Effector memory CD8-positive, alpha-beta T cell (primary cell): ENCODE measurements around the gene ZBTB39.
A peak's percentile ranks its signal among the peaks of the same experiment; 100 is the strongest.

Experiments used
- ATAC-seq: fragments of 150-1000 bp; cut with Tn5 transposase; replicated peaks from 2 replicates; pipeline ENCODE4 v1.10.0; 2021; ENCODE audit warnings: mild to moderate bottlenecking, moderate library complexity
- DNase-seq, 3 experiments: peaks; one replicate each; pipeline ENCODE4 v3.0.0; 2021
- H3K27ac Mint-ChIP-seq, 2 donors: one replicate each; pipeline ENCODE4 v1.8.0; 2022; ENCODE audit warnings: mild to moderate bottlenecking in 2 of 2, mixed read lengths in 2 of 2, moderate library complexity in 2 of 2
- H3K27me3 Mint-ChIP-seq, 2 donors: one replicate each; pipeline ENCODE4 v1.8.0; 2022; ENCODE audit warnings: mixed read lengths in 2 of 2
- H3K36me3 Mint-ChIP-seq: one replicate; pipeline ENCODE4 v1.8.0; 2022; ENCODE audit warnings: mild to moderate bottlenecking, moderate library complexity, mixed read lengths; ENCODE audit not compliant: insufficient read depth
- H3K4me1 Mint-ChIP-seq, 2 donors: one replicate each; pipeline ENCODE4 v1.8.0; 2022; ENCODE audit warnings: low read depth in 2 of 2, mixed read lengths in 2 of 2
- H3K4me3 Mint-ChIP-seq, 2 donors: one replicate each; pipeline ENCODE4 v1.8.0; 2022; ENCODE audit warnings: mild to moderate bottlenecking in 2 of 2, mixed read lengths in 2 of 2, moderate library complexity in 2 of 2
- H3K9me3 Mint-ChIP-seq, 2 donors: one replicate each; pipeline ENCODE4 v1.8.0; 2022; ENCODE audit warnings: mixed read lengths in 2 of 2

Gene ZBTB39

DNA sequence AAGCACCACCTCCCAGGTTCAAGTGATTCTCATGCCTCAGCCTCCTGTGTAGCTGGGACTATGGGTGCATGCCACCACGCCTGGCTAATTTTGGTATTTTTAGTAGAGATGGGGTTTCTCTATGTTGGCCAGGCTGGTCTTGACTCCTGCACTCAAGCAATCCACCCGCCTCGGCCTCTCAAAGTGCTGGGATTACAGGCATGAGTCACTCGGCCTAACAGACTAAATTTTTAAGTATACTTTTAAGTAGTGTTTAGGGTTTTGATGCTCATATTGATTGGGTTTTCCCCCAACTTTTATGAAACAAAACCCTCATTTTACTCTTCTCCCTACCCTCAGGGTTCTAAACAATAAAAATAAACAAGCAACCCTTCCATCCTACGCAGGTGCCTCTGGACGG lies 38.1 kb upstream of the ZBTB39 start:
- H3K9me3 Mint-ChIP-seq = no peaks in the 10 kb centered on the region
- H3K4me3 Mint-ChIP-seq = no peak overlapping the region
- ATAC-seq = no peak
- peaks cover 0 to 39% of the 10 kb centered on the region in 2 donors for H3K27me3 Mint-ChIP-seq
- no peak overlapping the region for H3K27ac Mint-ChIP-seq
- peaks cover 24 to 27% of the 10 kb centered on the region in 2 donors for H3K4me1 Mint-ChIP-seq
- H3K36me3 Mint-ChIP-seq = peaks cover 5% of the 10 kb centered on the region
- DNase-seq = no peak

DNA sequence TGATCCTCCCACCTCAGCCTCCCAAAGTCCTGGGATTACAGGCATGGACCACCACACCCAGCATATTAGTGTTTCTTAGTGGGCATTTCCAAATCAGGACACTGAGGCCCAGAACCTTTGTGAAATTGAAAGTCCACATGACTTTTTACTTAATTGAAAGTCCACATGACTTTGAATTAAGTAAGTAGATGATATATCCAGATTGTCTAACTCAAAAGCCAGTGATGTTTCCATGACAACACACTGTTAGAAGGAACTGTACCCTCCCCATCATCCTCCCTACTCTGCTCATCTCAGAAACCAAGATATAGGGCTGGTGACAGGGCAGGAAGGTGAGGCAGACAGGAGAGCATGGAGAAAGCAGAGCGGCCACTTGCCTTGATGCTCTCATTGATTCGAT lies 36.3 kb upstream of the ZBTB39 start:
- Mint-ChIP-seq H3K27ac (no peak overlapping the region), H3K4me1 (peaks cover 18 to 20% of the 10 kb centered on the region in 2 donors), H3K27me3 (peaks cover 0 to 57% of the 10 kb centered on the region in 2 donors), H3K4me3 (no peak overlapping the region), H3K36me3 (peaks cover 5% of the 10 kb centered on the region), H3K9me3 (no peaks in the 10 kb centered on the region)
- DNase-seq = no peak
- no peak for ATAC-seq

DNA sequence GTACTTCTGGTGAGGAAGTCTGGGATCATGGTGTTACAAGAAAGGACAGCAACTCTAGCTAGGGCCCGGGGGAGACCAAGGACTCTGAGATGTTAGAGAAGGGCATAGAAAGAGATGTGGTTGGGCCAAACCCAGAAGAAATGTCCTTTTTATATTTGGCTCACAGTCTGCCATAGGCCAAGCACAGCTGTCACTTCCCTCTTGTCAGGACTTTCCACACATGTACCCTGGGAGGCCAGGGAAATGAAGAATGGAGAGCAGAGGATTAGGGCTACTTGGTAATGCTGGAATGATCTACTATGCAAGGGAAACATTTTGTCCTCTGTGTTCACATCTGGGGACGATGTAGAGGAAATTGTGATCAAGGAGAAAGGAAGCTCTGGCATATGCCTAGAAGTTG lies 34.4 kb upstream of the ZBTB39 start:
- peaks cover 0 to under 1% of the 10 kb centered on the region in 2 donors for H3K4me1 Mint-ChIP-seq
- H3K27ac Mint-ChIP-seq = no peak overlapping the region
- H3K27me3 Mint-ChIP-seq = peaks cover 0 to 57% of the 10 kb centered on the region in 2 donors
- H3K4me3 Mint-ChIP-seq = no peak overlapping the region
- ATAC-seq = no peak
- no peaks in the 10 kb centered on the region for H3K9me3 Mint-ChIP-seq
- H3K36me3 Mint-ChIP-seq = peaks cover 5% of the 10 kb centered on the region
- no peak for DNase-seq

DNA sequence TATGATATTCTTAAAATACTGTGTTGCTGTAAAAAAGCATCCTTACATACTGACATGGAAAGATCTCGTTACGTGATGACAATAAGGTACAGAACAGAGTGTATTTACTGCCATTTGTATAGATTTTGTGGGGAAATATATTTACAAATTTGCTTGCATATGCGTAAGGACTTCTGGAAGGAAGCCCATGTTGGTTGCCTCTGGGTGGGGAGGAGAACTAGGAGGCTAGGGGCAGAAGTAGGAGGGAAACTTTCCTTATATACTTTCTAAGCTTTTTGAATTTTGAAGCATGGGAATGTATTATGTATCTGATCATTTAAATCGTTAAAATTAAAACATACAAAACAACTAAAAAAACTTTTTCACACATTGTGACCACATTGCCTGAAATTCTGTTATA lies 33.9 kb upstream of the ZBTB39 start:
- ATAC-seq (no peak), DNase-seq (no peak)
- H3K36me3 Mint-ChIP-seq = peaks cover 5% of the 10 kb centered on the region
- H3K27ac Mint-ChIP-seq = no peak overlapping the region
- peaks cover 0 to 57% of the 10 kb centered on the region in 2 donors for H3K27me3 Mint-ChIP-seq
- no peak overlapping the region for H3K4me3 Mint-ChIP-seq
- no peaks in the 10 kb centered on the region for H3K4me1 Mint-ChIP-seq
- no peaks in the 10 kb centered on the region for H3K9me3 Mint-ChIP-seq

DNA sequence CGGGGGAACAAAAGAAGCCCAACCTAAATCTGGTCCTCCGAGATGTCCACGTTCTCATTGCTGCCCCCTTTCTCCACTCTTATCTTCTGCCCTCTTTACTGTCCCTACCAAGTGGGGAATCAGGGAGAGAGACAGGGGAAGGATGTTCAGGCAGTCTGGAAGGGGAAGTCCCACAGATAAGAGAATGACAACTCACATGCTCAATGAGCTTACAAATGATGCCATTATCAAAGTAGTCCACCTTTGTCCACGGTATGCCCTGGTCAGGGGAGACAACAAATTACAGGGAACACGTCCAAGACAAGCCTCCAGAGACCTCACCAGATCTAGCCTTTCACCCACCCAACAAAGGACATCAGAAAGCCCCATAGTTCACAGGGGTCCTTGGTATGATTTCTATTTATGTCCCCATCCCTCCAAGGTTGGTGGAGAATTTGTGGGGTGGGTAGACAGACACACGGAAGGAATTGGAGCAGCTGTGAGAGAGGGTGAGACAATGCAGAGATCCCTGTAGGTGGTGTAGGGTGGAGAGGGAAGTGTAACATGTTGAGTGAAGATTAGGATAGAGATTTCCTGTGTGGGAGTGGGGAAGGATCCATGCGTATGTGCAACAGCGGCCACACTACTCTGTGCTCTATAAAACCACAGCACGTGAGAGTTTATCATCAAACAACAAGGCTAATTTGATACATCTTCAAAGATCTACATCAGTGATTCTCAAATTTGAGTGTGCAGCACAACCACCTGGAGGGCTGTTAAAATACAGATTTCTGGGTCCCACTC lies 32.9 kb upstream of the ZBTB39 start:
- H3K27ac Mint-ChIP-seq = no peak overlapping the region
- H3K27me3 Mint-ChIP-seq = peaks cover 0 to 57% of the 10 kb centered on the region in 2 donors
- ATAC-seq (no peak), DNase-seq (no peak)
- no peaks in the 10 kb centered on the region for H3K9me3 Mint-ChIP-seq
- H3K36me3 Mint-ChIP-seq = peaks cover 5% of the 10 kb centered on the region
- H3K4me1 Mint-ChIP-seq = no peaks in the 10 kb centered on the region
- no peak overlapping the region for H3K4me3 Mint-ChIP-seq

DNA sequence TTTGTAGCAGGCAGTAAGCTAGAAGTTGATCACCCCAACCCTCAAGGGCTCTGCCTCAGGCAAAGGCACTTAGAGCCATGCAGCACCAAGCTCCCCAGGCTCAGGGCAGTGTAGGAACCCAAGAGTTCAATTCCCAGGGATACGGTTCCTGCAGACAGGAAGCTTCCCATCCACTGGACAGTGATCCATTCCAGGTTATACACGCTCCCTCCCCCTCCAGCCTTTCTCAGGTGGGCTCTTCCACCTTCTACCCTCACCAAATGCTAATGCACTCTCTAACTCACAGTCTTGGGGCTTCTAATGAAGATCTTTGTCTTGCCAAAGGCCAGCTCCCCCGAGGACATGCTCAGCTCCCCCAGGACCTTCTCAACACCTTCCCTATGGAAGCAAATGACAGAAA lies 30.9 kb upstream of the ZBTB39 start:
- no peak overlapping the region for H3K27ac Mint-ChIP-seq
- no peak for DNase-seq
- no peaks in the 10 kb centered on the region for H3K4me1 Mint-ChIP-seq
- peaks cover 5% of the 10 kb centered on the region for H3K36me3 Mint-ChIP-seq
- no peak overlapping the region for H3K4me3 Mint-ChIP-seq
- peaks cover 0 to 40% of the 10 kb centered on the region in 2 donors for H3K27me3 Mint-ChIP-seq
- no peak for ATAC-seq
- no peaks in the 10 kb centered on the region for H3K9me3 Mint-ChIP-seq

DNA sequence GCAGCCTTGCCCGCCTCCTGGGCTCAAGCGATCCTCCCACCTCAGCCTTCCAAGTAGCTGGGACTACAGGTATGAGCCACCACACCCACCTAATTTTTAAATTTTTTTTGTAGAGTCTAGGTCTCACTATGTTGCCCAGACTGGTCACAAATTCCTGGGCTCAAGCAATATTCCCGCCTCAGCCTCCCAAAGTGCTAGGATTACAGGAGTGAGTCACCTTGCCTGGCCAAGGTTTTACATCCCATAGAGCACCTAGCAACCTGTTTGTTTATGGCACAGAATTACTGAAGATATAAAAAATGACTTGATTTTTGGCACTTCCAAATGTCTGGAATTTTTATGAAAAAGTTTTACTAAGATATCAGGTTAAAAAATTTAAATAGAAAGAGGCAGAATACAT lies 27.1 kb upstream of the ZBTB39 start:
- H3K27ac Mint-ChIP-seq = no peak overlapping the region
- ATAC-seq = no peak
- no peak for DNase-seq
- H3K4me1 Mint-ChIP-seq = peaks cover 10 to 13% of the 10 kb centered on the region in 2 donors
- H3K9me3 Mint-ChIP-seq = no peaks in the 10 kb centered on the region
- H3K36me3 Mint-ChIP-seq = no peaks in the 10 kb centered on the region
- no peak overlapping the region for H3K4me3 Mint-ChIP-seq
- peaks cover 0 to 8% of the 10 kb centered on the region in 2 donors for H3K27me3 Mint-ChIP-seq

DNA sequence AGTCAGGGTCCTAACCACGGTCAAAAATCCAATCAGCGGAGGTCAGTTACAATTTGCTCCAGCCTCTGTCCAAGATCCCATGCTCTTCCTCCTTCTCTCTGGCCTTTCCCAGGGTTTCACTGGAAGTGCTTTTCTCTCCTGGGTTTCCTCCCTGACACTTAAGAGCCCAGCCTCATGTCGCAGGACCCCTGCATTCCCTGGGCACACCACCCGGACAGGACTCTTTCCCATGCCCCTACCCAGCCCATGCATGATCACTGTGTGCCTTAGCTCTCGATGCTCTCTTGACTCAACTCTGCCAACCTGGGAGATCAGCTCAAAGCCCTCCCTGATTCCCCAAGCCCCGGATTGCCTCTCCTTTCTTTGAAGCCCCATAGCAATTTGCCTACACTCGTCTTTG lies 25.4 kb upstream of the ZBTB39 start:
- no peak overlapping the region for H3K4me3 Mint-ChIP-seq
- no peaks in the 10 kb centered on the region for H3K36me3 Mint-ChIP-seq
- H3K9me3 Mint-ChIP-seq = no peaks in the 10 kb centered on the region
- H3K27me3 Mint-ChIP-seq = no peaks in the 10 kb centered on the region
- H3K4me1 Mint-ChIP-seq = peaks cover 18 to 21% of the 10 kb centered on the region in 2 donors
- no peak for DNase-seq
- H3K27ac Mint-ChIP-seq = peak overlapping the region in 1 of 2 donors; percentile 49
- ATAC-seq = no peak

DNA sequence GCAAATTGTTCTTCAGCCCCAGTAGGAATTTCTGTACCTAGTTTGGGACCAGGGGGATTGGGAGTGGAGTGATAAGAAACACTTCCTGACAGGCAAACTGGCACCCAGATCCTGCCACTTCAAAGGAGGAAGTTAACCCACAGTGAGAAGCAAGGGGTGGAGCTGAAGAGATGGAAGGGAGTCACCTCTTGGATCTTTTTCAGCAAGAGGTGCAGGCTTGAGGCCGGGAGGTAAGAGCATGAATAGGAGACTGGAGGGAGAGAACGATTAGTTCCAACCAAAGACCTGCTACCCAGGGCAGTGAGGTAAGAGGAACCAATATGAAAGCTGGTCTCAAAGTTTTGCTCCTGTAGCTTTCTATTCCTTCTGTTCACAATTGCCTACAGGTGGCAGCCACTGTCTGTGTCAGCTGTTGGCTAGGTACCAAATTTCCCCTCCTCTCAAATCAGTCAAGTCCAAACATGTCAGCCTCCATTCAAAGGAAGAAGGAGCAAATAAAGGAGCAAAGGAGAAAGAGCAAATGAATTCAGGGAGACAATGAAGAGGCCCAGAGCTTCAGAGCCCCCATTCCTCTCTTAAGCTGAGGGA lies 24.9 kb upstream of the ZBTB39 start:
- peak overlapping the region in 1 of 2 donors; percentile 17 for H3K4me3 Mint-ChIP-seq
- peak overlapping the region; percentile 61 to 76 for H3K27ac Mint-ChIP-seq
- ATAC-seq (peak; percentile 42), DNase-seq (no peak)
- peaks cover 18 to 23% of the 10 kb centered on the region in 2 donors for H3K4me1 Mint-ChIP-seq
- H3K9me3 Mint-ChIP-seq = no peaks in the 10 kb centered on the region
- no peaks in the 10 kb centered on the region for H3K27me3 Mint-ChIP-seq
- H3K36me3 Mint-ChIP-seq = no peaks in the 10 kb centered on the region

DNA sequence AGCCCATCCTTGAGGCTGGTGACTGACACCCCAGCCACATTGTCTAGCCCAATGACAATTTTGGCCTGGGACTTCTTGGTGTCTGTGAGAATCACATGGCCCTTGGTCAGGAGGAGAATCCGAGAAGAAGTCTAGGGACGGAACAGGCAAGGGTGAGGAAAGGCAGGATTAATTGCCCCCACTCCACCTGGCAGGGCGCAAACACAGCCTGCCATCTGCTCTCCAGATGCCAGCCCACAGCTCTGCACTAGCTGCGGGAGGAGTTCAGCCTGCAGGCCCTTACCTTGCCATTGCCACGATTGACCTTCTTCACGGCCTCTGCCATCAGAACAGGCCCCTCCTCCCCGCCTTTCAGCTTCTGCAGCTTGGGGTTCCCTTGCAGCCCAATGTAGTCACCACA lies 23.1 kb upstream of the ZBTB39 start:
- DNase-seq (no peak), ATAC-seq (no peak)
- Mint-ChIP-seq H3K9me3 (no peaks in the 10 kb centered on the region), H3K27me3 (no peaks in the 10 kb centered on the region), H3K36me3 (no peaks in the 10 kb centered on the region), H3K4me3 (no peak overlapping the region), H3K4me1 (peaks cover 18 to 27% of the 10 kb centered on the region in 2 donors), H3K27ac (no peak overlapping the region)

DNA sequence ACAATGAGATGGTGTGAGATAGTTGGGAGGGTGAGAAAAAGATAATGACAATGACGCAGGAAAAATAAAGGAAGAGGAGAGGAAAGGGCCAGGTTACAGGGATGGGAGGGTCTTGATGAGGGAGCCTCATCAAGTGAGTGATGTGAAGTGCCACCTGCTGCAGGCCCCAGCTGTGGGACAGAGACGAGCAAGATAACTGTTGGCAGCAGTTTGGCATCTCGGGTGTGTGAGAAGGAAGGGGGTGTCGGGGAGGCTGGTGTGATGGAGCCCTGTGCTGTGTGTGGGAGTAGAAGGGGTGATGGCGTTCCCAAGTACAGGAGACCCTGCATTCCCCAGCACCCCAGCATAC lies 21.4 kb upstream of the ZBTB39 start:
- peaks cover 3% of the 10 kb centered on the region for H3K36me3 Mint-ChIP-seq
- H3K4me3 Mint-ChIP-seq = no peak overlapping the region

DNA sequence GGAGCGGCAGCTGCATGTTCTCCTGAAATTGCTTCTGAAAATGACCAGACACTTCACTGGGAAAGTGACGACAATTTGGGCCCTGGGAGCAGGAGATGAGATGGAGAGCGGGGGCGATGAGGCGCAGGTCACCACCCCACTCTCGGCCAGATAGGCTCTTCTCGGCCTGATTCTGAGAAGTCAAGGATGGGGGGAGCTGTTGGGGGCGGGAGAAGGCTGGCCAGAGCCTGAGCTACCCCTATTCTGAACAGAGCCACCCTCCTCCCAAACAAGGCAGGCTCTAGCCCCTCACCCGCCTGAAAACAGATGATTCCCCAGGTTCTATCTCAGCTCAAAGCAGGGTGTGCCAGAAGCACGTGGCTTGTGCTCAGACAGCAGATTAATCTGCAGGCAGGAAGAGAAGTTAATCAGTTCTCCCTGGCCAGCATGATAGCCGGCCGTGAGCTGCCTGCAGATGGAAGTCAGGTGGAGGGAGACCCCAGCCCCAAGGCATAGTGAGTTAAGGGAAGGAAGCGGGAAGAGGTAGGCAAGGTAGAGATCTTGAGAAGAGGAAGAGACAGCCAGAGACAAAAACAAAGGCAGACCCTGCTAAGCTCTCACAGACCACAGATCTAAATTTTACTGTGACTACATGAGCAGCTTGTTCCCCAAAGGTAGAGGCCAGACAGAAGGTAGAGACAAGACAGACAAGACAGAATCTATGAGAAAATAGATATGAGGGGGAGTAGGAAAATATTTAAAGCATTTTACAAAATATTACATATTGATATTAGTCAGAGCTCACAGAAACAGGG lies 20.9 kb upstream of the ZBTB39 start:
- Mint-ChIP-seq H3K36me3 (peaks cover 3% of the 10 kb centered on the region), H3K27me3 (peaks cover 0 to 11% of the 10 kb centered on the region in 2 donors), H3K4me1 (peaks cover 18 to 27% of the 10 kb centered on the region in 2 donors), H3K4me3 (no peak overlapping the region), H3K9me3 (no peaks in the 10 kb centered on the region), H3K27ac (peak overlapping the region; percentile 8 to 80)
- ATAC-seq = no peak
- DNase-seq = no peak

More for the DNA sequence above, 21.4 kb upstream of the ZBTB39 start:
- peak overlapping the region; percentile 0 to 8 for H3K27ac Mint-ChIP-seq
- no peak for DNase-seq
- H3K4me1 Mint-ChIP-seq = peaks cover 18 to 27% of the 10 kb centered on the region in 2 donors
- H3K9me3 Mint-ChIP-seq = no peaks in the 10 kb centered on the region
- no peak for ATAC-seq
- H3K27me3 Mint-ChIP-seq = peaks cover 0 to 11% of the 10 kb centered on the region in 2 donors

DNA sequence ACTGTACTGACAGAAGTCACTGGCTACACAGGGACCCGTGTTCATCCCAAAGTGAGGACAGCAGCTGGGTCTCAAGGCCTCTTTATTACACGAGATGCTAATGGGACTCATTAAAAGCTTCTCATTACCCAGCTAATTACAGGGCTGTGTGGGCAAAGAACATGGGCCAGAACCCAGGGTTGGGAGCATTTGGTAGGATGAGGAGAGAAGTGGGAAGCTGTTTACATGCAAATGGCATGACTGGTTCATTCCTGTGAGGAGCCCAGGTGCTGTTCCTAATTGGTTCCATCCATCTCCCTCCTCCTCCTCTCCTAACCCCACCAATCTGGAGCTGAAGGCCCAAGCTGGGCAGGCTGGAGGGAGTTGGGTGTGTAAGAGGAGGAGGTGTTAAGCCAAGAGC lies 18.9 kb upstream of the ZBTB39 start:
- ATAC-seq = no peak

More for the DNA sequence above, 18.9 kb upstream of the ZBTB39 start:
- H3K4me1 Mint-ChIP-seq = peaks cover 8 to 13% of the 10 kb centered on the region in 2 donors
- H3K27ac Mint-ChIP-seq = no peak overlapping the region
- DNase-seq = no peak
- H3K4me3 Mint-ChIP-seq = no peak overlapping the region
- peaks cover 3% of the 10 kb centered on the region for H3K36me3 Mint-ChIP-seq
- peaks cover 0 to 11% of the 10 kb centered on the region in 2 donors for H3K27me3 Mint-ChIP-seq
- no peaks in the 10 kb centered on the region for H3K9me3 Mint-ChIP-seq
